VCaP (cell line): Measurements from ENCODE around the gene TRNP1.

Source experiments
- H3K27ac ChIP-seq: fragments of 450-650 bp; 2 replicates; pipeline ENCODE4 v1.5.1; 2017
- TF ChIP-seq, protein P1 (sequence below): fragments of 450-650 bp; conservative IDR thresholded peaks from 2 replicates; pipeline ENCODE4 v1.5.1; 2017; ENCODE audit warnings: mild to moderate bottlenecking, moderate library complexity

Gene TRNP1

DNA sequence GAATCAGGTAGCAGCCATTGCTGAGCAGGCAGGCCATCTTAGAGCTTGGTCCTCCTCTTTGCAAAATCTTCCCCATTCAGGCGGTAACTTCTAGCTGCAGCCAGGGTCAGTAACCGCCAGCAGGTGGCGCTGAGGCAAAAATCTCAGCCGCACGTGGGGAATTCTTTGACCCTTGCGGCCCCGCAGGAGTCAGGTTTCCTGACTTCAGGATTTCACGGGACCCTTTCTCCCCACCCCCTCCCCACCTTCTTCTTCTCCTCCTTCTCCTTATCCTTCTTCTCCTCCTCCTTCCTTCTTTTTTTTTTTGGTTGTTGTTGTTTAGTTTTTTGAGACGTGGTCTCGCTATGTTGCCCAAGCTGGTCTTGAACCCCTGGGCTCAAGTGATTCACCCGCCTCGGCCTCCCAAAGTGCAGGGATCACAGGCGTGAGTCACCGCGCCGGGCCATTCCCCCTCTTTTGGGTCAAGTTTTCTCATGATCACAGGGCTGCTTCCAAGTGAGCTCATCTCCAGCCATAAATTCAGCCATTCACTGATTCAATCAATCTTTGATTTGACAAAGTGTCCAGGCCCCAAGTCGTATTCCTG is 52.6 kb downstream of the TRNP1 start:
- no peak overlapping the region for H3K27ac ChIP-seq
- TF ChIP-seq, protein P1, sequence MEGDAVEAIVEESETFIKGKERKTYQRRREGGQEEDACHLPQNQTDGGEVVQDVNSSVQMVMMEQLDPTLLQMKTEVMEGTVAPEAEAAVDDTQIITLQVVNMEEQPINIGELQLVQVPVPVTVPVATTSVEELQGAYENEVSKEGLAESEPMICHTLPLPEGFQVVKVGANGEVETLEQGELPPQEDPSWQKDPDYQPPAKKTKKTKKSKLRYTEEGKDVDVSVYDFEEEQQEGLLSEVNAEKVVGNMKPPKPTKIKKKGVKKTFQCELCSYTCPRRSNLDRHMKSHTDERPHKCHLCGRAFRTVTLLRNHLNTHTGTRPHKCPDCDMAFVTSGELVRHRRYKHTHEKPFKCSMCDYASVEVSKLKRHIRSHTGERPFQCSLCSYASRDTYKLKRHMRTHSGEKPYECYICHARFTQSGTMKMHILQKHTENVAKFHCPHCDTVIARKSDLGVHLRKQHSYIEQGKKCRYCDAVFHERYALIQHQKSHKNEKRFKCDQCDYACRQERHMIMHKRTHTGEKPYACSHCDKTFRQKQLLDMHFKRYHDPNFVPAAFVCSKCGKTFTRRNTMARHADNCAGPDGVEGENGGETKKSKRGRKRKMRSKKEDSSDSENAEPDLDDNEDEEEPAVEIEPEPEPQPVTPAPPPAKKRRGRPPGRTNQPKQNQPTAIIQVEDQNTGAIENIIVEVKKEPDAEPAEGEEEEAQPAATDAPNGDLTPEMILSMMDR, result peak; percentile 93

DNA sequence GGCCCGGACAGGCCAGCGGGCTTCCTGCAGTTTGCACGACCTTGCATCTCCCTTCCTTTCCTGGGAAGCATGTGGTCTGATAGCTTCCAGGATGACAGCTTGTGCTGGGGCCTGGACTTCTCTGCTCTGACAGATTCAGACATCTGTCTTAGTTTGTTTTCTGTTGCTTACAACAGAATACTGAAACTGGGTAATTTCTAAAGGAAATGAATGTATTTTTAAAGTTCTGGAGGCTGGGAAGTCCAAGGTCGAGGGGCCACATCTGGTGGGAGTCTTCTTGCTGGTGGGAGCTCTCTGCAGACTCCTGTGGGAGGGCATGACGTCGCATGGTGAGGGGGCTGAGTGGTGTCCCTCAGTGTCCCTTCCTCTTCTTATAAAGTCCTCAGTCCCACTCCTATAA is 54.4 kb downstream of the TRNP1 start:
- TF ChIP-seq, protein P1, result no peak
- H3K27ac ChIP-seq, result no peak overlapping the region

DNA sequence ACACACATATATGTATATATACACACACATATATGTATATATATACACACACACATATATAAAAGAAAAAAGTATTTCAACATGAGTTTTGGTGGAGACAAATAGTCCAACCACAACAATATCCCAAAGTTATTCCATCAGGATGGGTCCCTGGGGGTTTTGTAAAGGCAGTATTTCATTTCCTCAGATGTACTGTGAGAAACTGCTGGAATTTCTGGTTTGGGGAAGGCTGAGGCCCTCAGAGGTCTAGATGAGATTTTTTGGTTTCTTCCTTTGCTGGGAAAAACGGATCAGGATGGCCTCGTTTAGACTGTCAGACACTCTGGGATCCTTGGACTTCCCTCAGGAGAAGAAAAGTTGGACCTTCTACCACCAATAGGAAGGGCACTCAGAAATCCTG is 55.6 kb downstream of the TRNP1 start:
- TF ChIP-seq, protein P1, result no peak
- no peak overlapping the region for H3K27ac ChIP-seq

DNA sequence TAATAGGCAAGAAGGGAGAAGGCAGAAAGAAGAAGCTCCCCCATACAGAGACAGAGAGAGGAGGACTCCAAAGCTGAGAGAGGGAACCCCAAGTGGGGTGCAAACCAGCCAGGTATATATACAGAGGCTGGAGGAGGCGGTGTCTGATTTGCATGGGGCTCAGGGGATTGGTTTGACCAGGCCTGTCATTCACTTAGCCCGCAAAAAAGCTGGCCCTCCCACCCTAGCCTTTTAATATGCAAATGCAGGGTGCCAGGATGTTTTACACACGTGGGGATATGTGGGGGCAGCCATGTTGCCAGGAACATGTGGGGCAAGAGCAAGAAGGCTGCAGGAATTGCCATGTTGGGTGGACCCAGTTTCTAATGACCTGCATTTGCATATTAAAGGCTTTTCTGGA is 56.1 kb downstream of the TRNP1 start:
- TF ChIP-seq, protein P1, result no peak
- no peak overlapping the region for H3K27ac ChIP-seq
